ENCODE results near the gene AMN. TPM values are rescaled to one million over a fixed set of nuclear protein-coding genes. Genes with fewer than 3 reads are reported as not detected.

Gene AMN
- polyA plus RNA-seq, 3 donors: 0.09 TPM; not detected in 2

DNA sequence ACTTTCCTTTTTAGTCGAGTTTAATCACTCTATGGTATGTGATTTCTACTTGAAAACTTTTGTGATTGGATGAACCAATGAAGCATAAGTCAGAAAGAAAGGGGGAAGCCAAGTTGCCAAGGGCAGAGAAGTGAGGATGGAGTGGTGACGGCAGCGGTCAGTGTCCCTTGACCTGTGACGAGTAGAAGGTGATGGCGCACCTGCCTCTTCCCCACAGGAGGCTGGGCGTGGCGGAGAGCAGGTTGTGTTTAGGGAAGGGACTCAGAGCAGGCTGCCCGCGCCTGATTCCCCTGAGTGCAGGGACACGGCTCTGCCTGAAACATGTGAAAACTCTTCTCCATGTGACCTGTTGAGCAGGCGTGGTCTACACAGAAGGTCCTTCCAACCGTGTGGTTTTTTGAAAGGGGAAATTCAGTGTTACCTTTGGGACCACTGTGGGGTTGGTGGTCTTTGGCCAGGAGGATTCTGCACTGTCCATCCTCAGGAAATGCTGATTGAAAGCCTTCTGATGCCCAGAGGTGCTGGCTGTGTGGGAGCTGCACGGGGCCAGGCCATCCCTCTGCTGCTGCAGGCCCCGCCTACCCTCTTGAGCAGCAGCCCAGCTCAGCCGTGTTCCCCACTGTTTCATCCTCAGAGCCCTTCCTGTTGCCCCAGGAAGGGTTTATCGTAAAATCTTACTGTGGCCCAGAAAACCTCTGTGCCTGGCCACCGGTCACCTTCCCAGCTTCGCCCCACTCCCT lies 23.5 kb upstream of the AMN start:
- no peak overlapping the region for H3K27ac ChIP-seq (ENCODE audit: low read depth in 1 of 2, low read length in 2 of 2)
- H3K9ac ChIP-seq (ENCODE audit: insufficient read depth, low read length, poor library complexity, severe bottlenecking): no peak overlapping the region
- 93% methylated on average over 14 of the region's 18 CpGs for WGBS (ENCODE audit: insufficient coverage)
- no peaks in the 10 kb centered on the region for H3K79me2 ChIP-seq (ENCODE audit: insufficient read depth, low read length)
- Mint-ChIP-seq H3K4me3 (no peak overlapping the region), H3K27me3 (ENCODE audit: low read depth in 3 of 3) (peaks cover 0 to 3% (median 0%) of the 10 kb centered on the region in 3 donors), H3K4me1 (peaks cover 9% of the 10 kb centered on the region), H3K9me3 (no peaks in the 10 kb centered on the region), H3K36me3 (peaks cover 70 to 90% of the 10 kb centered on the region in 2 donors), H3K27ac (peak overlapping the region in 1 of 7 donors; percentile 19)
- TF ChIP-seq, protein P1, sequence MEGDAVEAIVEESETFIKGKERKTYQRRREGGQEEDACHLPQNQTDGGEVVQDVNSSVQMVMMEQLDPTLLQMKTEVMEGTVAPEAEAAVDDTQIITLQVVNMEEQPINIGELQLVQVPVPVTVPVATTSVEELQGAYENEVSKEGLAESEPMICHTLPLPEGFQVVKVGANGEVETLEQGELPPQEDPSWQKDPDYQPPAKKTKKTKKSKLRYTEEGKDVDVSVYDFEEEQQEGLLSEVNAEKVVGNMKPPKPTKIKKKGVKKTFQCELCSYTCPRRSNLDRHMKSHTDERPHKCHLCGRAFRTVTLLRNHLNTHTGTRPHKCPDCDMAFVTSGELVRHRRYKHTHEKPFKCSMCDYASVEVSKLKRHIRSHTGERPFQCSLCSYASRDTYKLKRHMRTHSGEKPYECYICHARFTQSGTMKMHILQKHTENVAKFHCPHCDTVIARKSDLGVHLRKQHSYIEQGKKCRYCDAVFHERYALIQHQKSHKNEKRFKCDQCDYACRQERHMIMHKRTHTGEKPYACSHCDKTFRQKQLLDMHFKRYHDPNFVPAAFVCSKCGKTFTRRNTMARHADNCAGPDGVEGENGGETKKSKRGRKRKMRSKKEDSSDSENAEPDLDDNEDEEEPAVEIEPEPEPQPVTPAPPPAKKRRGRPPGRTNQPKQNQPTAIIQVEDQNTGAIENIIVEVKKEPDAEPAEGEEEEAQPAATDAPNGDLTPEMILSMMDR (IDR thresholded peaks at IDR 0.05): no peak
- intact Hi-C loops (cut with micrococcal nuclease): no loop called here
- no peak overlapping the region for H3K4me2 ChIP-seq (replicated peaks; ENCODE audit: extremely low read depth, low read length, poor library complexity, severe bottlenecking)
- H4K20me1 ChIP-seq (ENCODE audit: insufficient read depth, low read length): peaks cover 44% of the 10 kb centered on the region
- peaks cover 0 to 6% of the 10 kb centered on the region in 2 donors for H3K4me1 ChIP-seq (ENCODE audit: control insufficient read depth in 1 of 2, insufficient read depth in 2 of 2, low read length in 2 of 2)
- H3K9me3 ChIP-seq (replicated peaks in 1 of 2; ENCODE audit: control insufficient read depth in 1 of 2, insufficient read depth in 1 of 2, low read length in 2 of 2): no peaks in the 10 kb centered on the region
- no peak overlapping the region for H2AFZ ChIP-seq (ENCODE audit: insufficient read depth, low read depth, low read length, poor library complexity, severe bottlenecking)
- DNase-seq: no peak
- no peaks in the 10 kb centered on the region for H3K27me3 ChIP-seq (ENCODE audit: control insufficient read depth in 2 of 2, insufficient read depth in 2 of 2, low read length in 2 of 2)
- no peak overlapping the region for H3K4me3 ChIP-seq (replicated peaks in 1 of 3; ENCODE audit: low read depth in 2 of 3, low read length in 3 of 3)
- H3K36me3 ChIP-seq (replicated peaks in 1 of 2; ENCODE audit: control insufficient read depth in 1 of 2, insufficient read depth in 2 of 2, low read length in 2 of 2): peaks cover 74 to 95% of the 10 kb centered on the region in 2 donors

DNA sequence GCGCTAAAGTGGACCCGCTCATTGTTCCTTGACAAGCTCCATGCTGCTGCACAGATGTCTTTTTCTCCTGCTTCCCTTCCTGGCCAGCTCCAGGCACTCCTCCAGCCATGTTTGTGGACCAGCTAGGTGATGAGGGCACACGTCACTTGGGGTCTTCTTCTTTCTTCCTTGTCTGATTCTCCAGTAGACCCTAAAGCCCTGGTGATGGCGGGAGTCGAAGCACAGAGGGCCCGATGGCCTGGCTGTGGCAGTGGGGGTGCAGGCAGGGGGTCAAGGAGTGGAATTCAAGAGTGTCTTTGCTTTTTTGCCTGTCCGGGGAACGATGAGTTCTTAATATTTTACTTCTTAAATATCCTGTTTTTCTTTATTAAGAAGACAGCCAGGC lies 23.0 kb upstream of the AMN start:
- H3K27ac Mint-ChIP-seq: peak overlapping the region in 2 of 7 donors; percentile 19 to 28
- WGBS (ENCODE audit: insufficient coverage): 90% methylated on average over 2 of the region's 8 CpGs
- DNase-seq: no peak

More for the DNA sequence above, 23.0 kb upstream of the AMN start:
- Histone ChIP-seq H4K20me1 (ENCODE audit: insufficient read depth, low read length) (peaks cover 44% of the 10 kb centered on the region), H3K4me2 (replicated peaks; ENCODE audit: extremely low read depth, low read length, poor library complexity, severe bottlenecking) (no peak overlapping the region), H3K4me1 (ENCODE audit: control insufficient read depth in 1 of 2, insufficient read depth in 2 of 2, low read length in 2 of 2) (peaks cover 0 to 6% of the 10 kb centered on the region in 2 donors), H3K4me3 (replicated peaks in 1 of 3; ENCODE audit: low read depth in 2 of 3, low read length in 3 of 3) (no peak overlapping the region), H3K9ac (ENCODE audit: insufficient read depth, low read length, poor library complexity, severe bottlenecking) (no peak overlapping the region), H3K36me3 (replicated peaks in 1 of 2; ENCODE audit: control insufficient read depth in 1 of 2, insufficient read depth in 2 of 2, low read length in 2 of 2) (peaks cover 73 to 94% of the 10 kb centered on the region in 2 donors), H3K9me3 (replicated peaks in 1 of 2; ENCODE audit: control insufficient read depth in 1 of 2, insufficient read depth in 1 of 2, low read length in 2 of 2) (no peaks in the 10 kb centered on the region), H3K27ac (ENCODE audit: low read depth in 1 of 2, low read length in 2 of 2) (no peak overlapping the region), H2AFZ (ENCODE audit: insufficient read depth, low read depth, low read length, poor library complexity, severe bottlenecking) (no peak overlapping the region), H3K79me2 (ENCODE audit: insufficient read depth, low read length) (no peaks in the 10 kb centered on the region), H3K27me3 (ENCODE audit: control insufficient read depth in 2 of 2, insufficient read depth in 2 of 2, low read length in 2 of 2) (no peaks in the 10 kb centered on the region)
- H3K27me3 Mint-ChIP-seq (ENCODE audit: low read depth in 3 of 3): peaks cover 0 to 3% (median 0%) of the 10 kb centered on the region in 3 donors
- intact Hi-C loops (cut with micrococcal nuclease): no loop called here
- TF ChIP-seq, protein P1 (IDR thresholded peaks at IDR 0.05): no peak
- H3K4me3 Mint-ChIP-seq: no peak overlapping the region
- no peaks in the 10 kb centered on the region for H3K9me3 Mint-ChIP-seq
- H3K4me1 Mint-ChIP-seq: peaks cover 9% of the 10 kb centered on the region
- peaks cover 66 to 89% of the 10 kb centered on the region in 2 donors for H3K36me3 Mint-ChIP-seq

Measured in CD14-positive monocyte (primary cell).